Right lobe of liver (tissue), 4 donors: Measurements from ENCODE around the gene PACRG.

Experiments used
- POLR2A ChIP-seq: fragments of 450-650 bp; IDR thresholded peaks from one replicate; pipeline ENCODE4 v1.6.1; 2017; ENCODE audit warnings: antibody characterized with exemption, mild to moderate bottlenecking
- TF ChIP-seq, protein P1 (sequence below), 4 donors: fragments of 200-600 bp in 3 of 4; fragments of 450-650 bp in 1 of 4; IDR thresholded peaks; one replicate each; pipeline versions ENCODE4 v1.5.1 to v1.8.0; 2016 to 2022; ENCODE audit warnings: antibody characterized with exemption in 4 of 4, mild to moderate bottlenecking in 2 of 4
- donor health status: DM: no; HTN: no; CAD: no.
- donor health status: DM: no; HTN: no; CAD: no.
- donor health status: DM: no; HTN: yes; CAD: no.

DNA sequence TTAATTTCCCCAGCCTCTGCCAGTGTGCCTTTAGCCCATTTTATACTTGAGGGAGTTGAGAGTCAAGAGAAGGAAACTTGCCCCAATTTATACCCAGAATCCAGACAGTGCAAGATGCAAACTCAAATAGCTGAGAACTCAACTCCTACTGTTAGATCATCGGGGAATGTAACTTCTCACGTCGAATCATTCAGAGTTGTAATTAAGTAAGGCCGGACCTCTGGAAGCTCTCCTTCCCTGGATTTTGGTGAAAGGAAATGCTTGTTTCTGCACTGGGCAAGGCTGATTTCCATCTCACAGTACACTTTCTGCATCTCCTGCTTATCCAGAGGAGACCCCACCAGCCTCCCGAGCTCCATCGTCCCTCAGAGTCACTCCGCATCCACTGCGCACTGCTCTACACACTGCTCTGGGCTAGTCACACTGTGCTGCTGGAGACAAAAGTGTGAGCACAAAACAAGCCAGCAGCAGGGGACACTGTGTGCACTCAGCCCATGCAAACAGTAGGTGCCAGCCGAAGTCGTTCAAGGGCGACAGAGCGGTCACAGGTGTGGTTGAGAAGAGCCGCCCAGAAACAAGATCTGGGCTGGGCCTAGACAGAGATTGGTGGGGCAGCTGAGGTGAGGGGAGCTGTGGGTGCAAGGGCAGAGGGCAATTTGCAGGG lies 536.4 kb downstream of the PACRG start:
- TF ChIP-seq, protein P1, sequence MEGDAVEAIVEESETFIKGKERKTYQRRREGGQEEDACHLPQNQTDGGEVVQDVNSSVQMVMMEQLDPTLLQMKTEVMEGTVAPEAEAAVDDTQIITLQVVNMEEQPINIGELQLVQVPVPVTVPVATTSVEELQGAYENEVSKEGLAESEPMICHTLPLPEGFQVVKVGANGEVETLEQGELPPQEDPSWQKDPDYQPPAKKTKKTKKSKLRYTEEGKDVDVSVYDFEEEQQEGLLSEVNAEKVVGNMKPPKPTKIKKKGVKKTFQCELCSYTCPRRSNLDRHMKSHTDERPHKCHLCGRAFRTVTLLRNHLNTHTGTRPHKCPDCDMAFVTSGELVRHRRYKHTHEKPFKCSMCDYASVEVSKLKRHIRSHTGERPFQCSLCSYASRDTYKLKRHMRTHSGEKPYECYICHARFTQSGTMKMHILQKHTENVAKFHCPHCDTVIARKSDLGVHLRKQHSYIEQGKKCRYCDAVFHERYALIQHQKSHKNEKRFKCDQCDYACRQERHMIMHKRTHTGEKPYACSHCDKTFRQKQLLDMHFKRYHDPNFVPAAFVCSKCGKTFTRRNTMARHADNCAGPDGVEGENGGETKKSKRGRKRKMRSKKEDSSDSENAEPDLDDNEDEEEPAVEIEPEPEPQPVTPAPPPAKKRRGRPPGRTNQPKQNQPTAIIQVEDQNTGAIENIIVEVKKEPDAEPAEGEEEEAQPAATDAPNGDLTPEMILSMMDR (IDR thresholded peaks at IDR 0.05): peak in 3 of 4 donors; percentile 12 to 38 (median 23)
- no peak for TF ChIP-seq POLR2A
